TTC549 (cell line): ENCODE results near the gene LRRC72.
"Not testable (repeated sequence)": the region's sequence is repeated elsewhere in the genome, so short reads cannot be mapped to it uniquely, and the experiment has no call there.

ENCODE experiments used
- FAIRE-seq: peaks from 2 replicates; lab custom pipeline; 2012; peaks lifted over from hg19 to GRCh38; lab: Jason Lieb, UNC

LRRC72 gene

GRCh38 chr7:16583834-16584233 is 57.2 kb downstream of the LRRC72 start:
- no peak for FAIRE-seq

DNA sequence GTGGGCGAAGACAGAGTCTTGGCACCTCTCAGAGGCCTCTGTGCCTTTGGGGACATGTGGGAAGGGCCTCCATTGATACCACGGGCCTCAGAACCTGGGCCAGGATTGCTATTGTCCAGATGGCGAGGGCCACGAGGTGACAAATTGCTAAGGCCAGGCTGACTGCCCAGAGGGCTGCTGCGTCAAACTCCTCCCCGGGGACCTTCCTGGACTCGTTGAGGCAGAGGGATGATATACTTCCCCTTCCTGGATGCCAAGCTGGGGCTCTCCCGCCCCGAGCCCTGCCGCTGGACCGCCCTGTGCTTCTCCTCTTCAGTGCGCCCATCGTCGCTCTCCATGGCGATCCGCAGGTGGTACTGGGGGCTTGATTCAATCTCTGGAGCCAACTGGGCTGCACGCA is 58.9 kb downstream of the LRRC72 start:
- FAIRE-seq = no peak

GRCh38 chr7:16586081-16586874 is 59.7 kb downstream of the LRRC72 start:
- no peak for FAIRE-seq

DNA sequence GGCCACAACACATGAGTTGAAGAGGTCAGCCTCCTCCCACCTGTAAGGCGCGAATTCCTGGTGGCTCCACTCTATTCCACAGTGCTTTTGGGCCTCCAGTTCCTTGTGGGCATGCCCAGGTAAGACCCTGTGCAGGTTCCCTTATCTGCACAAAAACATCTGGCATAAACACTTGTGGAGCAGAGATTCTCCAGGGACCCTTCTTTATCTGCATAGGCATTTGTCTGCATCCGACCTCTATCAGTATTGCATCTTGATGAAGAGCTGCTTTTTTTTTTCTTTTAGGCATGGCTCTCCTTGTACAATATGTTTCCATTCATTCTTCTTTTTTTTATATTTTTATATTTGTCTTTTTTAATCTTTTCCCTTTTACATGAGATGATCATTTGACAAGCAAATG is 60.5 kb downstream of the LRRC72 start:
- no peak for FAIRE-seq

GRCh38 chr7:16587790-16588189 is 61.2 kb downstream of the LRRC72 start:
- no peak for FAIRE-seq

- no peak for FAIRE-seq
Measured at GRCh38 chr7:16589881-16590280, 63.3 kb downstream of the LRRC72 start.

DNA sequence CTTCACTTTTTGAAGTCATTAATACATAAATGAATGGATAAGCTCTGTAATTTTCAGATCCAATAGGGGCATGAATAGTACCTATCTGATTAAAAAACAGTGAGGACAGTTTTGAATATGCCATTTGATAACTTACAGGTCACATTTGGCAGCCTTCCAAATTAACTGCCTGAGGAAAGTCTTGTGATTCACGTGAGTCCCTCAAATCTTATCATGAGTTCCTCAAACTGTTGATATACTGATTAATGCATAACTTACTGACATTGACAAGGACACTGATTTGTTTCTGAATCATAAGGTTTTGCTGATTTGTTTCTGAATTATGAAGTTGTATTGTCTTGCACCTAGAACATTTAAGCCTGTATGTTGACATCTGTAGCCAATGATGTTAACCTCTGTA is 63.8 kb downstream of the LRRC72 start:
- no peak for FAIRE-seq

- FAIRE-seq = no peak
Measured at GRCh38 chr7:16592395-16592794, 65.8 kb downstream of the LRRC72 start.

DNA sequence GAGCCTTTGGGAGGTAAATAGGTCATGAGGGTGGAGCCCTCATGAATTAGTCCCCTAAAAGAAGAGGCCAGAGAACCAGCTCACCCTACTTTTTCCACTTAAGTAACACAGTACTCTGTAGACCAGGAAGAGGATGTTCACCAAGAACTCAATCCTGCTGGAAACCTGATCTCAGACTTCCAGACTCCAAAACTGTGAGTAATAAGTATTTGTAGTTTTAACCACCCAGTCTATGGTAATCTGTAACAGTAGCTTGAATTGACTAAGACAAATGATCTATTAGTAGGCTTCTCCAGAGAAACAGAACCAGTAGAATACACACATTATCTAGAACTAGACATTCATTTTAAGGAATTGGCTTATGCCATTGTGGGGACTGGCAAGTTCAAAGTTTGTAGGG is 67.4 kb downstream of the LRRC72 start:
- no peak for FAIRE-seq

GRCh38 chr7:16594676-16595075 is 68.1 kb downstream of the LRRC72 start:
- no peak for FAIRE-seq

GRCh38 chr7:16595596-16595995 is 69.0 kb downstream of the LRRC72 start:
- not testable (repeated sequence) for FAIRE-seq

GRCh38 chr7:16598015-16598414 is 71.4 kb downstream of the LRRC72 start:
- FAIRE-seq = no peak

GRCh38 chr7:16599860-16600259 is 73.2 kb downstream of the LRRC72 start:
- no peak for FAIRE-seq

DNA sequence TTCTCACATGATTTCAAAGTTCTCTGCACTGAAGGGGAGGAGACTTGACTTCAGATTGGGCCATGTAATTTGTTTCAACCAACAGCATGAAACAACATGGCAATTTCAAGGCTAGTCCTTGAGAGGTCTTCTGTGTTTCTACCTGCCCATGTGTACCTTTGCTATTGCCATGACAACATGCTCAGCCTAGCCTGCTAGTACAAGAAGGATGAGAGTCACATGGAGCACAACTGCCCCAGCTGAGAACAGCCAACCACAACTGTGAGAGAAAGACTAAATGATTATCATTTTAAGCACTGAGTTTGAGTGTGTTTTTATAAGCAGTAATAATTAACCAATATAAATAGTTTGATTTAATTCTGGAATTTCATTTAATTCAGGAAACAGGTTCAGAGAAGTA is 77.0 kb downstream of the LRRC72 start:
- no peak for FAIRE-seq

DNA sequence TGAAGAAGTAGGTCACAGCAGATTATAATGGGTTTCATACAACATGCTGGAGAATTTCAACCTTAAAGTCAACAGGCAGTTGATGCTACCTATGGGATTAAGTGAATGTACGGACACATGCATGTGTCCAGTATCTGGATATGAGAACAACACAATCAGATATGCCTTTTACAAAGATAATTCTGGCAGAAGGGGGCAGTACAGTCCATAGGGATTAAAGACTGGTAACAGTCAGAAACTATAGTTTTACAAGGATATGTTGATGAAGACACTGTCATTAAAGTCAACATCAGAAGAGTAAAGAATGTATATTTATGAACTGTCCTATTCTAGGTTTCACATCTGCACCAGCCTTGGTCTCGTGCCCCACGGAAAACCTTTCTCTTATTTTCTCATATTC is 77.4 kb downstream of the LRRC72 start:
- no peak for FAIRE-seq

DNA sequence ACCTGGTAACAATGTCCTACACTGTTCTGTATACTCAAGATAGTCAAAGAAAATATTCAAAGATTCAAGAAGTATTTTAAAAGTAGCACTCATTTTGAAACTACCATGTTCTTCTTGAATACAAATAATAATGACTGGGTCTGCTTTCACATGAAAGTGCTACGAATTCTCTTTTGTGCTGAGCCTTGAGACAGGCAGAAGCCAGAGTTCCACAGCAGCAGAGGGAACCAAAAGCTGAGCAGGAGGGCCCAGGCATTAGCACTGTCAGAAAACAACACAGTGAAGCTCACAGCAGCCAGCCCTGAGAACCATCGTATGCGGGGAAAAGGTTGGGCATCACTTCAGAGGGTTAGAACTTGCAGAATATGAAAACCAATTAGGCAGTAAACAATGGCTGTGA is 80.1 kb downstream of the LRRC72 start:
- no peak for FAIRE-seq

- FAIRE-seq = no peak
Measured at GRCh38 chr7:16609842-16610450, 83.3 kb downstream of the LRRC72 start.

DNA sequence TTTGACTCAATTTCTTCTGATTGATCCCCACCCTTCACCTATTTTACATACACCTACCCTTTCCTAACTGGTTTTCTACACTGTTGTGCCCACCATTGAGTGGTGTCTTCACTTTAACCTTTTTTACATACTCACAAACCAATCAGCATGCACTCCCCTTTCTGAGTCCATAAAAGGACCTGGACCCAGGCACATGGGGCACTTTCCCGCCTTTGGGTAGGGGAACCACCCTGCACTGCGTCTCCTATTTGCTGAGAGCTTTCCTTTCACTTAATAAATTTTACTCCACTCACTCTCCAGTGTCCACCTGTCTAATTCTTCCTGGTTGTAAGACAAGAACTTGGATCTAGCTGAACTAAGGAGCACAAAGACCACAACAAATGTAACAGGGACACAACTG is 85.1 kb downstream of the LRRC72 start:
- FAIRE-seq = no peak

- no peak for FAIRE-seq
Measured at GRCh38 chr7:16615228-16615627, 88.6 kb downstream of the LRRC72 start.

- FAIRE-seq = no peak
Measured at GRCh38 chr7:16616122-16616521, 89.5 kb downstream of the LRRC72 start.

DNA sequence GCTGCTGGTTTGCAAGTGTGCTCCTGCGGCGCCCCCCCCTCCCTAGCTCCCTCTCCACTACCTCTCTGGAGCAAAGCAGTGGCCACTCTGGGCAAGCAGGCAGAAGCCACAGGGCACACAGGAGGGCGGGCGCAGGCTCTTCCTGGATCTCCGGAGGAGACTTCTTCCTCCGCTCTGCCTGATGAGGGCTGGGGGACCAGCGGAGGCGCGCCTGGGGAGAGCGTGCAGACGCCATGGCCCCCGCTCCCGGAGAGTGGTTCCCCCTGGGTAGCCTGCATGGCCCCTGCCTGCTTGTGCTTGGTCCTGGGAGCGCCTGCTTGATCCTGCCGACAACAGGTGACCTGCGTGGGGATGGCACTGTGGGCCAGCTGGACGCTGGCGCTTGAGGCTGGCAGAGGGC is 89.9 kb downstream of the LRRC72 start:
- FAIRE-seq = no peak

DNA sequence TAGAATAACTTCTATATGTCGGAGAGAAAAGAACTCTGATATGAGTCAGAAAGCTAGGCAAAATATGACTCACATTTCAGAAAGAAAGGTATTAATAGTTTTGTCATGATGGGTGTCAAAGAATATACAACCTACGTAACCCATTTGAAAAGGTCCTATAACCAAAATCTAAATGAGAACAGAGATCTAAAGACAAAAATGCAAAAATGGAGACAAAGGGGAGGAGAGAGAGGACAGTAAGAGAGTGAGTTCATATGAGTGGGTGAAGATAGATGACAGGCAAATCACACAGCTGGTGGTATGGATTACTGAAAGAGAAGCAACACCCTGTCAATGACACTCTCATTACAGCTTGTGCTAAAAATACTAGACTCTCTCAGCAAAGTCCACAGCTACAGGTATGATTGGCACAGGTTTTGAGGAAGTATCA is 93.4 kb downstream of the LRRC72 start:
- FAIRE-seq = no peak

- no peak for FAIRE-seq
Measured at GRCh38 chr7:16626388-16626787, 99.8 kb downstream of the LRRC72 start.

- FAIRE-seq = no peak
Measured at GRCh38 chr7:16627236-16627635, 100.6 kb downstream of the LRRC72 start.
